Astrocyte of the cerebellum (primary cell): Measurements from ENCODE around the gene PRSS3.
"Not testable (repeated sequence)": the region's sequence is repeated elsewhere in the genome, so short reads cannot be mapped to it uniquely, and the experiment has no call there.

Source experiments
- DNase-seq: peaks from one replicate; pipeline ENCODE4 v3.0.0-alpha.2; 2011; ENCODE audit warnings: low read depth
- H3K4me3 ChIP-seq: 2 replicates; pipeline ENCODE4 v1.5.1; 2011; ENCODE audit warnings: mild to moderate bottlenecking, low read depth, low read length, moderate library complexity
- in situ Hi-C: cut with HindIII; loops from 2 replicates; pipeline ENCODE4 v1.10.0; 2017; ENCODE audit warnings: low sequenced_read_pairs
- TF ChIP-seq, protein P1 (sequence below): IDR thresholded peaks from 2 replicates; pipeline ENCODE4 v1.5.1; 2012; ENCODE audit warnings: low read length, low read depth, moderate library complexity, mild to moderate bottlenecking; ENCODE audit errors: missing control alignments

The PRSS3 gene

DNA sequence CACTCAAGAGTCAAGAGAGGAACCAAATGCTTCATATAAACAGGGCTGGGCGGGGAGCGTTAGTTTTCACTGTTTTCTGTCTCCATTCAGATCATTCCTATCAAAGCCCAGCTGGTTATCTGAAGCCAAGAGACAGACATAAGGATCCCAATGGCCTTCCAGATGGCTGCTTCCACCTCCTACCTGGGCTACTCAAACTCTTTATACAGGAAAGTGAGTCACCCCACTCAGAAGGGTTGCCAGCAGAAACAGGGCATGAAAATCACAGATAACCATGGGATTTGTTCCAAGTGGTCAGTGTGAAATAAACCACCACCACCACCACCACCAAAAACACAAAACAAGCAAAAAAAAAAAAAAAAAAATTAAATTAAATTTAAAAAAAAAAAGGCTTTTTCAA lies 5.5 kb downstream of the PRSS3 start:
- TF ChIP-seq, protein P1, sequence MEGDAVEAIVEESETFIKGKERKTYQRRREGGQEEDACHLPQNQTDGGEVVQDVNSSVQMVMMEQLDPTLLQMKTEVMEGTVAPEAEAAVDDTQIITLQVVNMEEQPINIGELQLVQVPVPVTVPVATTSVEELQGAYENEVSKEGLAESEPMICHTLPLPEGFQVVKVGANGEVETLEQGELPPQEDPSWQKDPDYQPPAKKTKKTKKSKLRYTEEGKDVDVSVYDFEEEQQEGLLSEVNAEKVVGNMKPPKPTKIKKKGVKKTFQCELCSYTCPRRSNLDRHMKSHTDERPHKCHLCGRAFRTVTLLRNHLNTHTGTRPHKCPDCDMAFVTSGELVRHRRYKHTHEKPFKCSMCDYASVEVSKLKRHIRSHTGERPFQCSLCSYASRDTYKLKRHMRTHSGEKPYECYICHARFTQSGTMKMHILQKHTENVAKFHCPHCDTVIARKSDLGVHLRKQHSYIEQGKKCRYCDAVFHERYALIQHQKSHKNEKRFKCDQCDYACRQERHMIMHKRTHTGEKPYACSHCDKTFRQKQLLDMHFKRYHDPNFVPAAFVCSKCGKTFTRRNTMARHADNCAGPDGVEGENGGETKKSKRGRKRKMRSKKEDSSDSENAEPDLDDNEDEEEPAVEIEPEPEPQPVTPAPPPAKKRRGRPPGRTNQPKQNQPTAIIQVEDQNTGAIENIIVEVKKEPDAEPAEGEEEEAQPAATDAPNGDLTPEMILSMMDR = no peak
- H3K4me3 ChIP-seq = no peak overlapping the region
- in situ Hi-C loops = no loop called here
- no peak for DNase-seq

DNA sequence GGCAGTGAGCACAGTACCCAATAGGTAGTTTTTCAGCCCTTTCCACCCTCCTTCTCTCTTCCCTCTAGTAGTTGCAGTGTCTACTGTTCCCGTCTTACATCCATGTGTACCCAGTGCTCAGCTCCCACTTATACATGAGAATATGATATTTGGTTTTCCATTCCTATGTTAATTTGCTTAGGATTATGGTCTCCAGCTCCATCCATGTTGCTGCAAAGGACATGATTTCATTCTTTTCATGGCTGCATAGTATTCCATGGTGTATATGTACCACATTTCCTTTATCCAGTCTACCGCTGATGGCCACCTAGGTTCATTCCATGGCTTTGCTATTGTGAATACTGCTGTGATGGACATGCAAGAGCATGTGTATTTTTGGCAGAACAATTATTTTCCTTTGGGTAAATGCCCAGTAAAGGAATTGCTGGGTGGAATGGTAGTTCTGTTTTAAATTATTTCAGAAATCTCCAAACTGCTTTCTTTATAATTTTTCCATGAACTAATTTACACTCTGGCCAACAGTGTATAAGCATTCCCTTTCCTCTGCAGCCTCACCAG lies 6.7 kb downstream of the PRSS3 start:
- DNase-seq, H3K4me3 ChIP-seq, in situ Hi-C loops: not testable (repeated sequence)

DNA sequence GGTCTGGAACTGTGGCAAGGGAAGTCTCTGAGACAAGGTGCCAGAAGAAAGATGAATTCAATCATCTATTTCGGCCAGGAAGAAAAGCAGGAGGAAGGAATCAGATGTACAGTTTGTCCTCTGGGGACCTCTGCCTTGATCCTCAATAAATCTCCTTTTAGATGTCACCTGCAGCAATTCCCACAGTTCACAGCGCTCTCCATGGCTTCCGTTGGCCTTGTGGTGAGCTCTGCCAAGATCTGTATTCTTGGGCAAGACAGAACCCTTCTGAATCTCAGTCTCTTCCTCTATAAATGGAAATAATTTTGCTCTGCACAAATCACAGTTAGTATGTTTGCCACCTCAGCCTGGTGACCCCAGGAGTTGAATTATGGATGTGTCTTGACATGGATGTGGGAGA lies 8.8 kb downstream of the PRSS3 start:
- DNase-seq, in situ Hi-C loops, H3K4me3 ChIP-seq: not testable (repeated sequence)

DNA sequence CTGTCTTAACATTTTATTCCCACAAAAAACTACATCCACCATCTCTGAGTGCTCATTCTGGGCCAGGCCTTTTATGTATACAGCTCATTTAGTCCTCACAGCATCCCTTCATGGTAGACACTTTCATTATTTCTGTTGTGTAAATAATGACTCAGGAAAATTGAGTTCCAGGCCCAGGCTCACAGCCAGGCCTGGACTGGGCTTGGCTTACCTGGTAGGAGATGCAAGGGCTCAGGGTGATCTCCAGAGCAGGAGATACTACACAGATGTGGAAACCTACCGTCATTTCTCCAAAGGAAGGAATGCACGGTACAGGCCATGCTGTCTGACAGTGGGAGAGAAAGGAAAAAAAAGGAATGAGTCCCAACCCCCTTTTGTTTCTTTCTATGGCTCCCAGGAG lies 11.8 kb downstream of the PRSS3 start:
- DNase-seq, H3K4me3 ChIP-seq, in situ Hi-C loops: not testable (repeated sequence)

DNA sequence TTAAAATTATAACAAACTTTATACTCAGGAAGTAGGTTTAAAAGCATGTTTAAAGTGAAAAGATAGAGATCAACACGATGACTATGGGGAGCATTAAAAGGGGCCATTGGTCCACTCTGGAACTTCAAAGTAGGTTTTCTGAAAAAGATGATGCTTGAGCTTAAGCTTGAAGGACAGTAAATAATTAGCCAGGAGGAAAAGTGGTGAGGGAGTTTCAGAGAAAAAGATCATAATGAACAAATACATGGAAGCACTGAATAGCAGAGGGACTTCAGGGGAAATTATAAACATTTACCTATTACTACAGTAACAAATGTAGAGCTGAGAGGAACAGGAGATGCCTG lies 13.6 kb downstream of the PRSS3 start:
- H3K4me3 ChIP-seq, DNase-seq, in situ Hi-C loops: not testable (repeated sequence)

DNA sequence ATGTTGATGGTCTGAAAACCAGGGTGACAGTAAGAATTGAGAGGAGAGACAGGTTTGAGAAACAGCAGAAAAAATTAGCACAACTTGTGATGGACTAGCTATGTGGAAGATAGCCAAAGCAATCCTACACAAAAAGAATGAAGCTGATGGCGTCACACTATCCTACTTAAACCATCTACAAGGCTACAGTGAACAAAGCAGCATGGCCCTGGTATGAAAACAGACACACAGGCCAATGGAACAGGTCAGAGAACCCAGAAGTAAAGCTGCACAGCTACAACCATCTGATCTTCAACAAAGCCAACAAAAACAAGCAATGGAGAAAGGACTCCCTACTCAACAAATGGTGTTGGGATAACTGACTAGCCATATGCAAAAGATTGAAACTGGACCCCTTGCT lies 14.1 kb downstream of the PRSS3 start:
- TF ChIP-seq, protein P1 = no peak
- H3K4me3 ChIP-seq = no peak overlapping the region
- no peak for DNase-seq
- in situ Hi-C loops = no loop called here

DNA sequence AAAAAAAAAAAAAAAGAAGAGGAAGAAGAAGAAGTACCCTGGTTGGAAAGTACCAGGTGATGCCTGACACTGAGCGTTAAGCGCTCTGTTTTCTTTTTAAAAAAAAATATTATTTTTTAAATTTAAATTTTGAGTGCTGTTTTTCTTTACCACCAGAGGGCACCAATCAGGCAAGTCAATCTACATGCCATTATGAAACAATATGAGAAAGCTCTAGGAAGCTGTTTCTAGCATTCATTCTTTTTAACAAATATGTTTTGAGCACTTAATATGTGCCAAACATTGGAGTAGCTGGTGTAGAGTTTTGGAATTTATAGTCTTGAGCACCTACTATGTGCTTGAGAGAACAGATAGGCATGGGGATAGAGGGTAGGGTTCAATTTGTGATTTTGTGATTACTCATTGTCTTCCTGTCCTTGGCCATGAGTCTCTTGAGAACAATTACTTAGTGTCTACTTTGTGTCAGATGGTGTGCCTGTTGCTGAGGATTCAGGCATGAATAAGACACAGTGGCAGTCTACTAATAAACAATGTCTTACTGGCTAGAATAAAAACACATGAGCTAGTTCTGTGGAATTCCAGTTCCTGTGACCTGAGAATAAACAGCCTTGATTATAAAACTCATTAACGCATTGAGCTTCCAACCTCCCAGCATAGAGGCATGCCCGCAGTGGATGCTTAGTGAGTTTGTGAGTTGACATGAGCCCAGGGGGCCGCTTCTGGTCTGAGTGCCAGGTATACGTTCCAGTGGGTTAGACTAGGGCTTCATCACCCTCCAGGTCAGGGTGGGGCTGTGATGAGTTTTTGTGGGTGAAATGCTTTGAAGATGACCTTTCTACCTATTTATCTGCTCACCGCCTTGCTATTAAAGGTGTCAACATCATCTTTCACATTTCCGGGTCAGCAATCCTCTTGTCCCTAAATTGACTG lies 18.6 kb downstream of the PRSS3 start:
- in situ Hi-C loops = no loop called here
- no peak overlapping the region for H3K4me3 ChIP-seq
- no peak for DNase-seq
- TF ChIP-seq, protein P1 = peak; percentile 64

DNA sequence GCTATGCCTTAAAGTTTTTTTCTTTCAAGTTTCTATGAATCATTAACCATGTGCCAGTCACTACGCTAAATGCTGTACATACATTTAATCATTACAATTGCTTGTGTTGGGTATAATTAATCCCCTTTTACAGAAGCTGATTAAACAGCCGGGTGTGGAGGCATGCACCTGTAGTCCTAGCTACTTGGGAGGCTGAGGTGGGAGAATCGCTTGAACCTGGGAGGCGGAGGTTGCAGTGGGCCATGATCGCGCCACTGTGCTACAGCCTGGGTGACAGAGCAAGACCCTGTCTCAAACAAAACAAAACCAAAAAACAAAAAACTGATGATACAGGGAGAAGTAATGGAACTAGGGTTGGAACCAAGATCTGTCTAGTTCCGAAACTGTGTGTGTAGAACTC lies 20.4 kb downstream of the PRSS3 start:
- no peak overlapping the region for H3K4me3 ChIP-seq
- DNase-seq = no peak
- in situ Hi-C loops = no loop called here
- TF ChIP-seq, protein P1 = no peak
